ENCODE measurements around the gene MATN1.

Gene MATN1

DNA sequence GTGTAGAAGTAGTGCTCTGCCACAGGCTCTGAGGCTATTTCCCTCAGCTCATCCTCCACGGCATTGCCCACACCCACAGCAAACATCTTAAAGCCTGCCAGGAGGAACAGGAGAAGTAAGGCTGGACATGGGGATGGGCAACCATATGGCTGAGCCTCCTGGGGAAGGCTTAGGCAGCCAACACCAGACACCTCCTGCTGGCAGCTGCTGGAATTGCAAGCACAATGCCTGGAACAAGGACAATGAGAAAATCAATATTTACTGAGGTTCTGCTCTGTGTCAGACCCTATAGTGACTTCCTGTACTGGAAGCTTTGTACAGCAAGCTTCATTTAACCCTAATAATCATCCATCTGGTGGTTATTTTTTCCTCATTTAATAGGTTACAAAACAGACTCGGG, 8.2 kb downstream of the MATN1 start:
- no peak for DNase-seq

DNA sequence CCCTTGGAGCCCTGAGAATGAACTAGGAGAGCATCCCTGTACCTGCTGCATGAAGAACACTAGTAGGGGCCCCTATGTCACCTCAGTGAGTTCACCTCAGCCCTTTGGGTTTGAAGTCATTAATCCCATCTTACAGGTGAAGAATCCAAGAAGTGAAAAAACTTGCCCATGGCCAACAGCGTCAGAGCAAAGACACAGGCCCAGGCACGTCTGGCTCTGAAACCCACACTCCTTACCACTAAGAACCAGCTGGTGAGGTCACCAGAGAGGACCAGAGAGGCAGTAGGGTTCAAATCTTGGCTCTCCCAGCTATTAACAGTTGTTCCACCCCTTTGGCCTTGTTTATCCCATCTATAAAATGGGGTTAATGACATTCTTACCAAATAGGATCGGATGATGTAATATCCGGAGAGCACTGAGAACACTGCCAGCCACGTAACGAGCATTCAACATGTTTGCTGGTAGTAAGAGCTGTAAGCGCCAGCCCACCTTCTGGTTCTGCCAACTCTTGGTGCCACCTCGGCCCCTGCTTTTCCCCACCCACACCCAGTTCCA, 8.8 kb downstream of the MATN1 start:
- DNase-seq: no peak

DNA sequence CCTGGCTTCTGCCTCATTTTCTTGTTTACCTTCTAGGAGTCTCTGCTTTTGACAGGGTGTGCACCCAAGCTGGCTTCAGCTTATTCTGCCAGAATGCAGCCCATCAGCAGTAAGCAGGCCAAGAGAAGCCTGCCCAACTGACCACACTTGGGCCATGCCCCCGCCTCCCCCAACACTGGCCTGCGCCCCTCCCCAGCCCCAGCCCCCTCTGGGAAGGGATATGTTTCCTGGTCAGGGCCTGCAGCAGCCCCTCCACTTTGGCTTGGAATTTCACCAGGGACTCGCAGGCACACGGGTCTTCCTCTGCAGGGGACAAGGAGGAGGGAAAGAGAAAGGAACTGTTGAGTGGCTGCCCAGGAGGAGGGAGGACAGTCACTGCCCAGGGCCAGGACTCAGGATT, 9.4 kb downstream of the MATN1 start:
- no peak for DNase-seq

DNA sequence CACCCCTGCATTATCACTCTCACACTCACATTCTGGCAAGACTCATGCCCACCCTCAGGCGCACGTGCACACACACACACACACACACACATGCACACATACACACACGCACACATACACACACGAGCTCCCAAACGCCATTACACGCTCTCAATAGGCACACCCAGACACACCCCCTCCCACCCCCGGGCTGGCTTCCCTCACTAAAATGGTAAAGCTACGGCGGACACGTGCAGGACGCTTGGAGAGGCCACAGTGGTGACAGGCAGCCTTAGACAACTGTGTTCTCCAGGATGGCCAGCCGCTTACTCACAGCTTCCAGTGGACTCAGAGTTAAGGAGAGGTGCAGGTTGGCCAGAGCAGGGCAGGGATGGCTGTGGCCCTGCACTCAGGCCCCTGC, 10.1 kb downstream of the MATN1 start:
- no peak for DNase-seq

DNA sequence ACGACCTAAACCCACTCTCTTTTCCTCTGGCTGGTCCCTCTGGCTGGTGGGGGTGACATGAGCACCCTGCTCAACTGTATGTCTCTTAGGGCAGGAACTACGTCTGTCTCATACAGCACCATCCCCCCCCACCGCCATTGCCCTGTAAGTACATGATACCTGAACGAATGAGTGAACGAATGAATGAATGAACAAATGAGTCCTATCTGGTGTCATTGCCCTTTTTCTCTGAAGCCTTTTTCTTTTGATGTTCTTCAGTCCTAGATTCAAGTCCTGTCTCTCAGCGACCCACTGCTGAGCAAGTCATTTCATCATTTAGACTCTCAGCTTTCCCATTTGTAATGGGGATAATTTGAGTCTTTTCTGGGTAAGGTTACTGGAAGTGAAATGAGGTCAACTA, 10.8 kb downstream of the MATN1 start:
- DNase-seq: no peak

DNA sequence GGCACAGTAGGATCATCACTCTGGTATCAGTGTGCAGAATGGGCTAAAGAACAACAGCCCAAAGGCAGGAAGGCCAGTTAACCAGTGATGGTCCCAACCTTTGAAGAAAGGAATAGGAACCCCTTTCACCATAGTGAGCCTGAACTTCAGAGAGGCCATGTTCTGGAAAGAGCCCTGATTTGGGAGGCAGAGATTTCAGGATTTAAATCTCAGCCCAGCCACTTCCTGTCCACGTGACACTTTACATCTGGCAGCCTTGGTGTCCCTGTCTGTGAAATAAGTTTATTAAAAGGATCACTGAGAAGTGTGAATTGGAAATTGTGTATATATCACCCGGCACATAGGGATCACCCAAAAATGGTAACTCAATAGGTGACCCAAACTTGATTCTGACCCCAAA, 13.0 kb downstream of the MATN1 start:
- DNase-seq: no peak

DNA sequence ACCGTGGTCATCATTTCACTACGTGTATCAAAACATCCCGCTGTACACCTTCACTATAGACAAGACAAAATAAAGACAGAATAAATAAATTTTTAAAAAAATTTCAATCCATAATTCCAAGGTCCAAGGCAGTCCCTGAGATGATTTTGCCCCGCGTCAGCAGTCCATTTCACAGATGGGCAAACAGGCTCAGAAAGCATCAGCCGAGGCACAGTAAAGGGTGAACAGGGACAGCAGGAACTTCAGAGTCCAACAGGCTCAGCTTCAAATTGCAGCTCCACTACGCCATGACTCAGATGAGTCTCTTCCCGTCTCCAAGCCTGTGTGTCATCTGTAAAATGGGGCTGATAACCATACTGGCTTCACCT, 15.0 kb downstream of the MATN1 start:
- no peak for DNase-seq

DNA sequence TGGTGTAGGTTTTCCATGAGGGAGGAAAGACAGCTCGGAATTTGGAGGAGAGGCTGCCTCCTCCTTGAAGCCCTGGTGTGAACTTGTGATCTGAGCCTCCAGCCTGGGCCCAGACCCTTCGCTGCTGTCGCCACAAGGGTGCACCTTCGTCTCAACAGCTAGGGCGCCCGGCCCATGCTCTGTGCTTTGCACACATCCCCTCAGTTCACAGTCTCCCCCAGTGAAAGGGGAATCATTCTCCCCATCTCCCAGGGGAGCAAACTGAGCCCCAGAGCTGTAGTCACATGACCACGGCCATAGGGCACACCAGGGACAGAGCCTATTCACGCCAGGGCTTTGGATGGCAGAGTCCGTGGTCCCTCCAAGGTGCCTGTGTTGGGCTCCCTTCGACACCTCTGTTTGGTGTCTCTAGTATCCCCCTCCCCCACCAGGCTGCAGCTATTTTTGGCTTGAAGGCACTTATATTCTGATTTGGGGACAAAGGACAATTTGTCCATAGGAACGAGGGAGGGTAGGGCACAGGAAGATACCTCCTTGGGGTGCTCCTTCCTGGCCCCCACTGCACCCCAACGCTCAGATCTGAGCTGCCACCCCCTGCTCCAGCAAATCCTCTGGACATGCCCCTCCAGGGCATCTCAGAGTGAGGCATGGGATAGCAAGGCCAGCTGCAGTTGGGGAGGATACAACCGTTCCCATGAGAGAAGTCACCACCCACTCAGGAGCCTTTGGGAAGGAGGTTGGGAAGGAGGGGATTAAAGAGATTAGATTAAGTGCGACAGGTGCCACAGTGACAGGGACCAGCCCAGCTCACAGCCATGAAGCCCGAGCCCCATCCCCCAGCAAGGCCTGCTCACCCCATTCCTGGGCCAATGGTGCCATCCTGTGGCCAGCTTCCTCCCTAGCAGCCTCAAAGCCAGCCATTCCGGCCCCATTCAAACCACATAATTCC, 15.7 kb downstream of the MATN1 start:
- peak; percentile 87 for DNase-seq

DNA sequence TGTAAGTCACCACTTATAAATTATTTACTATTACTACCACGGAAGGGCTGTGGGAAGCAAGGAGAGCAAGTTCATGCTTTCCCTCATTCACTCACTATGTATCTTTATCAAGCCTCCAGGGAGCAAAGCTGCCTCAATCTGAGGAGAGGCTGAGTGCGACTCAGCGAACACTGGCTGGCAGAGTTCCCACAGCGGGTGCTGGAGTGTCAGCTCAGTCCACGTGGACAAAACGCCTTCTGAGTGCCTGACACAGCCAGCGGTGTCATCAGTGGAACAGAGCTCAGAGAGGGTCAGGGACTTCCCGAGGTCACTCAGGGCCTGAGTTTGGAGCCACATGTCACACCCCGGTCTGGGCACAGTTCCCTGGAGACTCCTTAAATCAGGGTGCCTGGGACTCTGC, 16.9 kb downstream of the MATN1 start:
- no peak for DNase-seq

DNA sequence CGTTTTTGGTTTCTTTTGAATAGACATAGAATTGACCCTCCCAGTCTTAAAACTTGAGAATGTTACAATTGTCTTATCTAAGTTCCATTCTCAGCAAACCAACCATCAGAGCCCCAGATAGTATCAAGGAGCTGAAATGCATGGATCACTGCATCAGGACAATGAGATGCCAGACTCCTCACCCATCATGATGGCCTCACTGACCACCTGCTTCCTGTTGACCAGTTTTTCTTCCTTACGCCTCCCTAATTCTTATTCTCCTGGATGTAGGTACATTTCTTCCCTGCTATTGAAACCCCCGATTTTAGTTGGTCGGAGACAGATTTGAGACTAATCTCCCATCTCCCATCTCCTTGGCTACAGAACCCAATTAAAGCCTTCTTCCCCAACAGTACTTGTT, 17.7 kb downstream of the MATN1 start:
- DNase-seq: no peak

DNA sequence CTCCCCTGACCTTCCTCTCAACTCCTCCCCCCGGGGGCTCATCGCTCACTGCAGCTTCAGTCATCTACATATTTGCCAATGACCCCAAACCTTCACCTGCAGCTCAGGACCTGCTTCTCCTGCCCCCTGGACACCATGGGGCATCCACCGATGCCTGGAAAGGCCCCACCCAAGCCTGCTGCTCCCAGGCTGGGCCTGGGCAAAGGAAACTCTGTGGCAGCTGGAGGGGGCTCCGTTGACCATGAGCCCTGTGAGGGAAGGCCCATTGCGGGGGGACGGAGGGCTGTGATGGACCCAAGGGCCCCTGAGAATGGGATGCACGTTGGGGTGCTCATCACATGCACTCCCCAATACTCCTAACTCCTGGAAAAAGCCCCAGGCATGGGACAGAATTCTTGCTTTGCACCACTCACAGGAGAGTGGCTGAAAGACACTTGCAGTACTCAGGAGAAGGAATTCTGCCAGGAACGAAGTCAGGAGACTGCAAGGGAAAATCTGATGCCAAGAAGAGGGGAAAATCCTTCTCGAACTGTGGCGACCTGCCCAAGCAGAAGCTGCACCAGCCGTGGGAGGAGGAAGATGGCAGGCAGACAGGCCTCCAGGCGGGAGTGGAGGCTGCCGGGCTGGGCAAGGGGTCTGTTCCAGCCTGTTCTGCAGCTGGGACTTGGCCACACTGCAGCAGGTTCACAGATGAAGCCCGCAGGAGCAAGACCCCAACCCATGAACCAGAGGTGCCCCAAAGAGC, 18.4 kb downstream of the MATN1 start:
- DNase-seq: peak; percentile 70

DNA sequence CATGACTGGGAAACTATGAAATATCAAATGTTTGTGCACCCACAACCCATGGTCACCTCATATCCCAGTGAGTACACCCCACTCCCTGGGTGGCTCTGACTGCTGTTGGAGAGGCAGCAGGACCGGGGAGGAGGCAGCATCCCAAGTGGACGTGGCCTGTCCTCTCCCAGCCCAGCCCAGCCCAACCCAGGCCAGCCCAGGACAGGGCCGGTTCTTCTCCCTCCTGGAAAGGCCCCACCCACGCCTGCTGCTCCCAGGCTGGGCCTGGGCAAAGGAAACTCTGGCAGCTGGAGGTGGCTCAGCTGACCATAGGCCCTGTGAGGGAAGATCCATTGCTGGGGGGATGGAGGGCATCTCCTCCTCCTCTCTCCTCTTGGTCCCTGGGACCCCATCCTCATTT, 19.1 kb downstream of the MATN1 start:
- no peak for DNase-seq

DNA sequence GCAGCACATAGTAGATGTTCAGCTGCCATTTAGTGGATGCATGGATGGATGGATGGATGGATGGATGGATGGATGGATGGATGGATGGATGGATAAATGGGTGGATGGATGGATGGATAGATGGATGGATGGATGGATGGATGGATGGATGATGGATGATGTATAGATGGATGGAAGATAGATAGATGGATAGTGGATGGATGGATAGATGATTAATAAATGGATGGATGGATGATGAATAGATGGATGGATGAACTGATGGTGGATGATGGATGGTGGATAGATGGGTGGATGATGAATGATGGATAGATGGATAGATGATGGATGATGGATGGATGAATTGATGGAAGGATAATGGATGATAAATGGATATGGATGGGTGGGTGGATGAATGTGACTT, 20.6 kb downstream of the MATN1 start:
- no peak for DNase-seq

DNA sequence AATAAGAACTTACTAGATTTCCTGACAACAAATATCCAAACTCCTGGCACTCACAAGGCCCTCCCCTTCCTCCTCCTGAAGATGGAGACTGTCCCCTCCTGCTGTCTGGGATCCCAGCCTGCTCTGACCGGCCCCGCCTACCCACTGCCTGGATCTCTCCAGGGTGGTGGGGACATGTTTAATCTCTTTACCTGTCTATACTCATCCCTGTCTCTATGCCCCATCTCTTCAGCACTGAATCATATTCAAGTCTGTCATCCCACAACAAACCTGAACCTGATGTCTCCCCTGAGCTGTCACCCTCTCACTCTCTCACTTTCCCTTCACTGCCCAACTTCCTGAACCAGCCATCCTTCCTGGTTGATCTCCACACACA, 22.1 kb downstream of the MATN1 start:
- no peak for DNase-seq

DNA sequence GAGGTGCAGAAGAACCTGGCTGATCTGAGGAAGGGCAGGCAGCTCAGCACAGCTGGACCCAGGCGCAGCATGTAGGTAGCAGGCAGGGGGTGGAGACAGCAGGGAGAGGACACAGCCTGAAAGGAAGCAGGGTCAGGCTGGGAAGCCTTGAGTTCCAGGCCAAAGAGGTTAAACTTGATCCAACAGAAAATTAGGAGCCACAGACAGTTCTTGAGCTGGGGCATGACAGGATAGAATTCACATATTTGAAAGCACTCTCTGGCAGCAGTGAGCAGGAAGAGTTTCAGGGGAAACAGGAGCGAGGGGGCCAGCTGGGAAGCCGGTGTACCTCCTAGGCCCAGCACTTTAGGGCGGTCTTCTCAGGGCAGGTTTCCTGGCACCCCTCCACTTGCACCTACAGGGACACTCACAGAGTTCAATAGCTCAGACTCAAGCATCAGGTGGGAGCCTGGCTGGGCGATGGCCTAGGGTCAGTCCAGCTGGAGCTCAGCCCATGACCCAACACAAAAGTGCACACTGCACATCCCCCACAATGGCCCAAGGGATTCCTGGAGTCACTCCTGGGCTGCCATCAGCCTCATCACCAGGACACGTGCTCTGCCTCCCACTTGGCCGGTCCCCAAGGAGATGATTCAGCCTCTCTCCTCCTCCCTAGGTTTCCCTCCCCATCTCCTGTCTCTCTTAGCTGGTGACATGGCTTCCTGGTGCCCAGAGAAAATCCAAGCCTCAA, 22.7 kb downstream of the MATN1 start:
- no peak for DNase-seq

DNA sequence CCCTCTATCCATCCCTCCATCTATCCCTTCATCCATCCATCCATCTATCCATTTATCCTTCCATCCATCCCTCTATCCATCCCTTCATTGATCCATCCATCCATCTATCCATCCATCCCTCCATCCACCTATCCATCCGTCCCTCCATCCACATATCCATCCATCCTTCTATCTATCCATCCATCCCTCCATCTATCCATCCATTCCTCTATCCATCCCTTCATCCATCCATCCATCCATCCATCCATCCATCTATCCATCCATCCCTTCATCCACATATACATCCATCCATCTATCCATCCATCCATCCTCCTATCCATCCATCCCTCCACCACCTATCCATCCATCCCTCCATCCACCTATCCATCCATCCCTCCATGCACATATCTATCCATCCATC, 23.6 kb downstream of the MATN1 start:
- no peak for DNase-seq

DNA sequence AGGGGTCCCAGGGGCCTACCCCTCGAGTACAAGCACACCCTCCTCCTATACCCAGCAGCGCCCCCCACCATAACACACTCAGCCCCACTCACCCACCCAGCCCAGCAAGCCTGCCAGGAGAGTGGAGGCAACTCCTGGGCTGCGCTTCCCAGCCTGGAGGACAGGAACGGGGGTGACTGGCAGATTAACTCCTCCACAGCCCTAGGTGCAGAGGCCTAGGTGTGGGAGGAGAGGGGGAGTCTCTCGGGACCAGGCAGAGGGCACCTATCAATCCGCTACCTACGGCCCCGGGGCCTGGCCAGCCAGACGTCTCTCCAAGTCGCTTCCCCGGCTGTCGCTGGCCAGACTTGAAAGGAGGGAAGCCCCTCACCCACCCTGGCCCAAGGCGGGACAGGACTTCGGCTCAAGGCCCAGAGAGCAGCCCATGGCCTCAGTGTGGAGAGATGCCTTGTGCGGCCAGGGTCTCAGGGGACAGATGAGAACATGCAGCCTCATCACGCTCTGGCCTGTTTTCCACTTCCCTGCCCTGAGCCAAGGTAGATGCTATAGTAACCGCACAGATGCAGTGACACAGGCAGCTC, 24.9 kb downstream of the MATN1 start:
- DNase-seq: peak; percentile 61

DNA sequence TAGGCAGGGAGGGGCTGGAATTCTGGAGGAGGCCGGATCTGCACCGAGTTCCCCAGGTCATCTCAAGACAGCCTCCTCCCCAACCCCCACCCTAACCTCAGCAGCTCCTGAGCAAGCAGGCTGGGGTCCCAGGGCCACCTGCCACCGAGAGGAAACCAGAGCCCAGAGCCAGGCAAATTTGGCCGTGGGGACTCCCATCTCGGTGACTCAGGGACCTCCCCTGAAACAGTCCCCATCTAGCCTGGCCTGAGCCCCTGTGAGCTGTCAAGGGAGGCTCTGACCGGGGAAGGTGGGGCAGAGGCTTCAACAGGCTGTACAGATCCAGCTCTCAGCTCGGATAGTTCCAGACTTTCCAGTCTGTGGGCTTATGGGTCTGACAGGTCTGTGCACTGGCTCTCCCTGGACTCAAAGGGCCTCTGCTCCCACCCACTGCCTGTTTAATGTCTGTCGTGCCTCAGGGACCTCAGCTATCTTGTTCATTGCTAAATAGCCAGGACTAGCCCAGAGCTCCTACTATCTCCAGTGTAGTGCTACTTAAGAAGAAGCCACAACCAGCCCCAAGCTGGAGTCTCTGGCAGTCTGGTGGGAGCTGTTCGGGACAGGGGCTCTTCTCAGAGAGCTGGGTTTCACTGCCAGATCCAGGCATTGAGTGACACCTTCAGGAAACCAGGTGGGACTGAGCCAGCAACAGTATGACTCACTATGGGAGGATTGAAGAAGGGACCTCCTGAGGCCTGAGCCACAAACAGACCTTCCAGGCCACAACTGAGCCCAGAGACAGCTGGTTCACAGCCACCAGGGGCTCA, 25.6 kb downstream of the MATN1 start:
- DNase-seq: peak; percentile 25

DNA sequence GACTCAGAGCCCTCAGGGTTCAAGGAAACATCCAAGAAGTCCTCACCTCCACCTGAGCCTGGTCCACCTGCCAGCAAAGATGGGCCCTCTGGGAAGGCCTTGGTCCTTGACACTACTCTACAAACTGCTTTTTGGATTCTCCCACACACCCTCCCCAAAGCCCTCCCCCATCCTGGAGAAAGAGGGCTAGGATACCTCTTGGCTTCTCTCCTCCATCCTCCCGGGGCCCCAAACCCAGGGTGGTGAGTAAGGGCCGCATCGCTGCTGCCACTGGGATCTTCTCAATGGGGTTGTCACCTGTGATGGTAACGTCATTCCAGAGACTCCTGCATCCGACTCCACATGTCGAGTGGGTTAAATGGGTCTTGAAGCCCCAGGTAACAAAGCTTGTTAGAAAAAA, 26.6 kb downstream of the MATN1 start:
- DNase-seq: peak; percentile 9

DNA sequence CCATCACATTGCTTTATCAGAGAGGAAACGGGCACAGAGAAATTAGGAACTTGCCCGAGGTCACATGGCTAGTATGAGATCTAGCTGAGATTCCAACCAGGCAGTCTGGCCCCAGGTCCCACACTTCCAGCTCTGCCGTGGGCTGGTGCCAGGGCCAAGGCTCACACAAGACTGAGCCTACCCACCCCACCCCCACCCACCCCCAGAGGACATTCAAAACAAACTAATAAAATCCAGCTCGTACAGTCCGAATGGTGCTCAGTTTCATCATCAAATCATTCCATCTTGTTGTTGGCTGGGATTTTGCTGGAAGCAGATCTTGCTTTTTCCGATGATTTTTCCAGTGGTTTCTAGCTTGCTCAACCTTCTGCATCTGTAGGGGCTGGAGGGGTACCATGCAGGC, 27.9 kb downstream of the MATN1 start:
- peak; percentile 78 for DNase-seq

DNA sequence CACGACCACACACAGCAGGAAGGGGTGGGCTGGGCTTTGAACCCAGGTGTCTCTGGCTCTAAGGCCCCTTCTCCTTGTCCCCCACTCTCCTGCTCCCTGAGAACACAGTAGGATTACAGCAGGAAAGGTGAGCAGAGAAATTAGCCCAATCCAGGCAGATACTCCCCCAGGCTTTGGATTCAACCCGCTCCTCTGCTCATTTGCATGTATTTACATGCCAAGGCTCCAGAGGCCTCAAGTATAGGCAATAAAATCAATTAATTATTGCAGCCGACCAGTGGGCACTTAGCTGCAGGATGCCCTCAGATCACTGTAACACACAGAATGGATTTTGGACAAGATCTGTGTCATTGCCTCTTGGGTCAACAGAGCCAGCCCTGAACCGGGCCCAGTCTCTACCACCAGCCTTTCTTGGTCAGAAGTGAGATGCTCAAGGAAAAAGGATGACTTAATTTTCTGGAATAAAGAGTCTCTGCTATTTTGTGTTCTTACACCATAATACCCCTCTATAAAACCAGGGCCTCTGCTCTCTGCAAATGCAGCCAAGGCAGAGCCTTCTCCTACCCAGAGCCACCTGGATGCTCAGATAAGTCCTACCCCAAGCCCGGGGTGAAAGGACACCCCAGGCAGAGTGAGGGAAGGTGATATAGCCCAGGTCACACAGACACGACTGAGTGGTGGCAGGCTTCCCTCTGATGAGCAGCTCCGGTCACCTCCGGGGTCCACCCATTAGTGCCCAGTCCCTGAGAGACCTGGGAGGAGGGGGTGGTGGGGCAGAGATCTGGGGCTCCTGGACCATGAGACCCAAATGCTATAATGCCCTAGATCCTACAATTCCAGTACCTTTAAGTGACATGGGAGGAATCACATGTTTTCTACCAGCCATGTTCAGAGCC, 28.9 kb downstream of the MATN1 start:
- DNase-seq: peak; percentile 15
